ENCODE measurements around the gene DLX6. TPM values are rescaled to one million over a fixed set of nuclear protein-coding genes. Genes with fewer than 3 reads are reported as not detected.

The DLX6 gene
- total RNA-seq, 4 donors from 2014 or later, result not detected

DNA sequence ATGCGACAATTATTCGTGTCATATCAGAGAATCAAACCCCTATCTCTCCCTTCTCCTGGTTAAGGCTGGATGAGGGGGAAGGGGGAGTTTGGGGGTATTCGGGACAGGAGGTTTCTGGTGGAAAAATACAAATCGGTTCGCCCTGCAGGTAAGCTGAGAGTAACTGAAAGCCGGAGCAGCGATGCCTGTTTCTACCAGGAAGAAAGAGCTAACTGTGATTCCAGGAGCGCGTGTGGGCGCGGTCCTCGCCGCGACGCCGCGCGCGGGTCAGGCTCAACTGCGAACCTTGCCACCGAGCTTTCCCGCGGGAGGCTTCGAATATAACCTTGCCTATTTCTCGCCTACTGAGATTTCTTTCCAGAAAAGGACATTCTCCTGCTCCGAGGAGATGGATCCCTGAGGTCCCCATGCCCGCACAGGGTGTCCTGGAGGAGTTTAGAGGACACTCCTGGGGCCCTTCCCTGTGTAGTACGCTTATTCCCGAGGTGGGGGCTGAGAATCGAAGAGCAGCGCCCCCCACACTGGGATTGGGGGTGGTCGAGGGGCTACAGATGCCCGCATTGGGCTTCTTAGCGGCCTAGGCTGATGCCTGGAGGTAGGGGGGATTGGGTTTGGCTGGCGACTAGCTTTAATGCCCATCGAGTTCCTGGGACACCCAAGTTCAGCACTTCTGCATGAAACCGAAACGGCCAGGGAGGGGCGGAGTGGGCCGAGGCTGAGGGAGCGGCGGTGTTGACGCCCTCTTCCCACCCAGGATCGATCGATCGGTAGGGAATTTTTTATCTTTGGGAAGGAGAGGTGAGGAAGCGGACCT, 13.0 kb upstream of the DLX6 start:
- no peaks in the 10 kb centered on the region for H3K36me3 ChIP-seq
- H3K4me1 ChIP-seq, result no peaks in the 10 kb centered on the region
- no peaks in the 10 kb centered on the region for H3K9me3 ChIP-seq
- no peak overlapping the region for H3K27ac ChIP-seq
- peaks cover 85 to 100% (median 95%) of the 10 kb centered on the region in 3 donors for H3K27me3 ChIP-seq
- H3K4me3 ChIP-seq, result peak overlapping the region in 2 of 4 donors; percentile 19 to 24
- no peak for ATAC-seq
- TF ChIP-seq, protein P1, sequence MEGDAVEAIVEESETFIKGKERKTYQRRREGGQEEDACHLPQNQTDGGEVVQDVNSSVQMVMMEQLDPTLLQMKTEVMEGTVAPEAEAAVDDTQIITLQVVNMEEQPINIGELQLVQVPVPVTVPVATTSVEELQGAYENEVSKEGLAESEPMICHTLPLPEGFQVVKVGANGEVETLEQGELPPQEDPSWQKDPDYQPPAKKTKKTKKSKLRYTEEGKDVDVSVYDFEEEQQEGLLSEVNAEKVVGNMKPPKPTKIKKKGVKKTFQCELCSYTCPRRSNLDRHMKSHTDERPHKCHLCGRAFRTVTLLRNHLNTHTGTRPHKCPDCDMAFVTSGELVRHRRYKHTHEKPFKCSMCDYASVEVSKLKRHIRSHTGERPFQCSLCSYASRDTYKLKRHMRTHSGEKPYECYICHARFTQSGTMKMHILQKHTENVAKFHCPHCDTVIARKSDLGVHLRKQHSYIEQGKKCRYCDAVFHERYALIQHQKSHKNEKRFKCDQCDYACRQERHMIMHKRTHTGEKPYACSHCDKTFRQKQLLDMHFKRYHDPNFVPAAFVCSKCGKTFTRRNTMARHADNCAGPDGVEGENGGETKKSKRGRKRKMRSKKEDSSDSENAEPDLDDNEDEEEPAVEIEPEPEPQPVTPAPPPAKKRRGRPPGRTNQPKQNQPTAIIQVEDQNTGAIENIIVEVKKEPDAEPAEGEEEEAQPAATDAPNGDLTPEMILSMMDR (IDR thresholded peaks at IDR 0.05 in 4 of 5, conservative IDR thresholded peaks at IDR 0.05 in 1 of 5), result no peak
- TF ChIP-seq POLR2A (IDR thresholded peaks at IDR 0.05), result no peak
- in situ Hi-C loops (cut with MboI; ENCODE audit: low sequenced_read_pairs in 4 of 4), result no loop called here
- intact Hi-C loops (cut with DNase I; ENCODE audit: low total_unique reads), result no loop called here
- DNase-seq, result no peak

DNA sequence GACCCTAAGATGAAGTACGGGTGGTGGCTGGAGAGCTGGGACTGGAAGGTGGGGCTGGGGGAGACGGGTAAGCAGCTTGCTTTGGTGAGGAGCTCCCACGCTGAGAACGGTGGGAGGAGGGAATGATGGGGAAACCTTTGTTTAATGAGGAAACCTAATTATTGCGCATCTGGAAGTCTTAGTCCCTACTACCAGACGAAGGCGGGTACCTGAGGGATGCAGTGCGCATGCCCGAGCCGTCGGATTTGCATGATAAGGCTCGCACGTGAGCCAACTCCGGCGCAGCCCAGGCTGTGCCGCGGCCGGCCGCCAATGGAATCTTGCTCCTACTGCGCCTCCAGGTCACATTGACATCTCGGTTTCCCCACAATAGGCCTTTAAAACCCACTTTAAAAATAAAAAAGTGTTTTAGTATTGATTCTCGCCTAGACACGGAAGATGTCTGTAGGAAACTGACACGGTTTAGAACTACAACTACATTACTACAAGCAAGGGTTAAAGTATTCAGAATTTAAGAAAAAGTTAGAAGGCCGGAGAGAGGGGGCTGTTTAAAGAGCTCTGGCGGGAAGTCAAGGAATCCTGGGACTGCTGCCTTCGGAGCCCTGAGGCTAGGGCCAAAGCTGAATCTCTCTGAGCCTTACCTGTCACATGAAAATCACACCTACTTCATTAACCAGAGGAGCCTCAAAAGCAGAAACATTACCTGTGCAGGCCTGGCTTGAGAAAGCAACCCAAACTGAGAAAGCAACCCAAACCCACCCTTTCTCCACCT, 12.1 kb upstream of the DLX6 start:
- H3K27ac ChIP-seq, result no peak overlapping the region
- no peak for TF ChIP-seq POLR2A (IDR thresholded peaks at IDR 0.05)
- TF ChIP-seq, protein P1 (IDR thresholded peaks at IDR 0.05 in 4 of 5, conservative IDR thresholded peaks at IDR 0.05 in 1 of 5), result no peak

DNA sequence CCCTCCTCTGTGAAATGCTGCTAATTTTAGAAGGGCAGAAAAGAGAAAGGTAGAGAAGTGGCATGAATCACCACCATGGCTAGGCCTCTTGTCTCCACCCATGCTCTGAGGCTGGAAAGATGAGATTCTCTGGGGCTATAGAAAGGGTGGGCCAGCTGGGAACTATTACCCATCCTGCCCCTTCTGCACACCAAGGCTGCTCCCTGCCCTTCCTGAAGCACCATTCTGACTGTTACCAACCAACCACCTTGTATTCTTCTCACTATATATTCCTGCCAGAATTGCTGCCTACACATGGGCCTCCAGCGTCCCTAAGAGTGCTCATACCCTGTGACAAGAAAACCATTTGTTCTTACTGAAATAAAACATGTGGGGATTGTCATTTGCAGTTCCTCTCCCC, 11.4 kb upstream of the DLX6 start:
- Histone ChIP-seq H3K4me1 (no peaks in the 10 kb centered on the region), H3K27me3 (peaks cover 95 to 100% (median 97%) of the 10 kb centered on the region in 3 donors), H3K9me3 (no peaks in the 10 kb centered on the region), H3K36me3 (no peaks in the 10 kb centered on the region), H3K27ac (no peak overlapping the region), H3K4me3 (no peak overlapping the region)
- ATAC-seq, result no peak
- TF ChIP-seq, protein P1 (IDR thresholded peaks at IDR 0.05 in 4 of 5, conservative IDR thresholded peaks at IDR 0.05 in 1 of 5), result no peak
- no peak for TF ChIP-seq POLR2A (IDR thresholded peaks at IDR 0.05)
- intact Hi-C loops (cut with DNase I; ENCODE audit: low total_unique reads), result no loop called here
- in situ Hi-C loops (cut with MboI; ENCODE audit: low sequenced_read_pairs in 4 of 4), result no loop called here
- DNase-seq, result no peak

More for the DNA sequence above, 12.1 kb upstream of the DLX6 start:
- Histone ChIP-seq H3K4me1 (no peaks in the 10 kb centered on the region), H3K36me3 (no peaks in the 10 kb centered on the region), H3K27me3 (peaks cover 93 to 100% (median 95%) of the 10 kb centered on the region in 3 donors), H3K9me3 (no peaks in the 10 kb centered on the region), H3K4me3 (no peak overlapping the region)
- DNase-seq (no peak), ATAC-seq (no peak)
- intact Hi-C loops (cut with DNase I; ENCODE audit: low total_unique reads) (no loop called here), in situ Hi-C loops (cut with MboI; ENCODE audit: low sequenced_read_pairs in 4 of 4) (no loop called here)

DNA sequence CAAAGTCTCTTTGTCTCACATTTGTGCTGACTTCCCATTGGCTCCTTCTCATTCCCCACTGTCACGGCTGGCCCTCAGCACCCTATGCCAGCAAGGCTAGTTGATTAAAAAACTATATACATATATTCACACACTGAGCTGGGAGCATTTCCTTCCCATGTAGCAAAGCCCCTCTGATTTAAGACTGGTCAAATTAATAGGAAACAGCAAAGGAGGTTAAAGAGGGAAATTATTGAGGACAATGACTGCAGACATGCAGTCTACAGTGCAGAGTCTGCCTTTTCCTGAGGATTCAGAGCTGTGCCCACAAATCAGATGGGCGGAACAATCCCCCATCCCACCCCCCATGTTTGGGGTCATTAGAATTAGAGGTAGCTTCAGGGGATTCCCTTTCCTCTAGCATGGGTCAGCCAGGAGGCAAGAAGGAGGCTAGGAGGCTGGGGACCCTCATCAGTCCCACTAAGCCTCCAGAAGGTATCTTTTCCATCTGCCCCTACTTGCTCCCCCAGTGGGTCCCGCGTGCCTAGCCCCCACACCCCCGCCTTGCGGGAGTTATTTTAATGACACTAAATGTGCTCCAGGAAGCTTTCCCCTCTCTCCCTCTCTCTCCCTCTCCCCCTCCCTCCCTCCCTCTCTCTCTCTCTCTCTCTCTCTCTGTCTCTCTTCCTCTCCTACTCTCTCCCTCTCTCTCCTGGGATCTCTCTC, 9.8 kb upstream of the DLX6 start:
- intact Hi-C loops (cut with DNase I; ENCODE audit: low total_unique reads), result no loop called here
- TF ChIP-seq POLR2A (IDR thresholded peaks at IDR 0.05), result no peak
- TF ChIP-seq, protein P1 (IDR thresholded peaks at IDR 0.05 in 4 of 5, conservative IDR thresholded peaks at IDR 0.05 in 1 of 5), result no peak
- no peaks in the 10 kb centered on the region for H3K36me3 ChIP-seq
- DNase-seq, result no peak
- H3K9me3 ChIP-seq, result no peaks in the 10 kb centered on the region
- no peaks in the 10 kb centered on the region for H3K4me1 ChIP-seq
- no peak overlapping the region for H3K4me3 ChIP-seq
- peaks cover 96 to 100% (median 98%) of the 10 kb centered on the region in 3 donors for H3K27me3 ChIP-seq
- no peak overlapping the region for H3K27ac ChIP-seq
- no peak for ATAC-seq
- in situ Hi-C loops (cut with MboI; ENCODE audit: low sequenced_read_pairs in 4 of 4), result no loop called here
